ENCODE results near the gene MUS81.
"Not testable (repeated sequence)": the region's sequence is repeated elsewhere in the genome, so short reads cannot be mapped to it uniquely, and the experiment has no call there.

MUS81 gene

DNA sequence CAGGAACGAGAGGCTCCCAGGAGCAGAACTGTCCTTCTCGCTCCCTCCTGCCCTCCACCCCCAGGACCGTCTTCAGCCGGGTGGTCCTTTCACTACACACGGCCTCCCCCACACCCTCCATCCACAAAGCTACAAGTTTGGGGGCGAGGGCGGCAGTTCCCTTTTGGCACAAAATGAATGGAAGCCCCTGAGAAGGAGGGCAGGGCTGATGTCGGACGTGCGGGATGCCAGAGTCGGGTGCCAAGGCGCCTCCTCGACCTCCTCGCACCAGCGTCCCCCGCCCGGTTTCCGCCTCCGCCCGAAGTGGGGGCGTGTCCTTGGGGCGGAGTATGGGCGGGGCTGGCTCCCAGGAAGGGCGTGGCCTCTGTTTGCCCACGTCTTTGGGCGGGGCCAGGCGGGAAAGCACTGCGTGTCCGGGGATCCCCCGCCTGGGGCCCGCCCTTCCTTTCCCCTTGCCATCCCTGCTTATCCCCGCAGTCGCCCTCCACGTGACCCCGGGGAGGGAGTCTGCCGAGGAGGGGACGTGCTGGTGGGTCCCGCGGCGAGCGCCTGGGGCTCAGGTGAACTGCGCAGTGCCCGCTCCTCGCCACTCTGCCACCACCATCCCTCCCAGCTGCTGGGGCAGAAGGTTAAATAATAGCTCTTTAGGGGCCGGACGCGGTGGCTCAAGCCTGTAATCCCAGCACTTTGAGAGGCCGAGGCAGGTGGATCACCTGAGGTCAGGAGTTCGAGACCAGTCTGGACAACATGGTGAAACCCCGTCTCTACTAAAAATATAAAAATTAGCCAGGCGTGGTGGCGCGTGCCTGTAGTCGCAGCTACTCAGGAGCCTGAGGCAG is 13.3 kb downstream of the MUS81 start:
- DNase-seq = no peak

DNA sequence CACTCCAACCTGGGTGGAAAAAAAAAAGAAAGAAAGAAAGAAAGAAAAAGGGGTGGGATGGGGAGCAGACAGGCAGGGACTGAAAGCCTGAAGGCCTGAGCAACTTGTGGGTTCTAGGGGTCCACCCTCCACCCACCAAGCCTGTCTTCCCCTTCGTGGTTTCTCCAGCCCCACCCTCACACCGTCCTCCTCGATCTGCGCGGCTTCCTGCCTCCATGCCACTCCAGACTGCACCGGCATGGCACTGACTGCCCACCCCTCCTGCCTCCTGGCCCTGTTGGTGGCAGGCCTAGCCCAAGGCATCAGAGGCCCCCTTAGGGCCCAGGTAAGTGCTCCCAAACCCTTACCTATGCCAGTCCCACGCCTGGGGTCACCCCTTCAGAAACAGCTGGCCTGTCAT is 19.4 kb downstream of the MUS81 start, which contains the start of gene CTSW:
CTSW (plus strand) TSS at position 221 of the 400 bp plus-strand sequence; CDS start at position 239, 18 bp downstream.
- no peak for DNase-seq

DNA sequence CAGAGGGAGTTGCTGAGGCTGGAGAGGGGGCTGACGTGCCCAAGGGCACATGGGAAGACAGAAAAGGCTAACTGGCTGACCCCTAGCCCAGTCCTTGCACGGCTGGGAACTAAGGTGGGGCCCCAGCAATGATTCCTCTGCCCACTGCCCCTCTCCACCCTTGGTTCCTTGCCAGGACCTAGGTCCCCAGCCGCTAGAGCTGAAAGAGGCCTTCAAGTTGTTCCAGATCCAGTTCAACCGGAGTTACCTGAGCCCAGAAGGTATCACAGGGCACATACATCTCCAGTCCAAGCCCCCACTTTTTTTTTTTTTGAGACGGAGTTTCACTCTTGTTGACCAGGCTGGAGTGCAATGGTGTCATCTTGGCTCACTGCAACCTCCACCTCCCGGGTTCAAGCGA is 19.8 kb downstream of the MUS81 start:
- no peak for DNase-seq

DNA sequence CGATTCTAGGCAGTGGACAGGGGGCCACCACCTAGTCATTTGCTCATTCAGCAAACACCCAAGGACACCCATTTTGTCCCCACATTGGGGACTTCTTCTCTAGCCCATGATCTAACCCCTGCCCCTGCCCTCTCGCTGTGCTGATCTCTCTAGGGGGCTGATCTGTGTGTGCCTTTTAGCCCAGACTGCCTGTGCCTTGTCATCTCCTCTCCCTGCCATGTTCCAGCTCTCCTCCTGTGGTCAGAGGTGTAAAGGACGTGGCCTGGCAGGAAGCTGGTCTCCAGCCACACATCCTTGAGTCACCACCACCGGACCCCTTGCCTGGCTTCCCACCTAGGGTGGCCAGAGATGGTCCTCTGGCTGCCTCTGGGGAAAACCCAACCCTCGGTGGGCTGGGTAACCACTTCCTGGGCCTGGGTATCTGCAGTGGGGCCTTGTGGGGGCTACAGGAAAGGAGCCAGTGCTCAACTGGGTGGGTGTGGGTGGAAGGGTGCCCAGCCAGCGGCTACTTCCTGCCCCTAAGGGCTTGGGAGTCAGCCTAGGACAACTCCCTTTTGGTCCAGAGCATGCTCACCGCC is 20.7 kb downstream of the MUS81 start:
- no peak for DNase-seq

DNA sequence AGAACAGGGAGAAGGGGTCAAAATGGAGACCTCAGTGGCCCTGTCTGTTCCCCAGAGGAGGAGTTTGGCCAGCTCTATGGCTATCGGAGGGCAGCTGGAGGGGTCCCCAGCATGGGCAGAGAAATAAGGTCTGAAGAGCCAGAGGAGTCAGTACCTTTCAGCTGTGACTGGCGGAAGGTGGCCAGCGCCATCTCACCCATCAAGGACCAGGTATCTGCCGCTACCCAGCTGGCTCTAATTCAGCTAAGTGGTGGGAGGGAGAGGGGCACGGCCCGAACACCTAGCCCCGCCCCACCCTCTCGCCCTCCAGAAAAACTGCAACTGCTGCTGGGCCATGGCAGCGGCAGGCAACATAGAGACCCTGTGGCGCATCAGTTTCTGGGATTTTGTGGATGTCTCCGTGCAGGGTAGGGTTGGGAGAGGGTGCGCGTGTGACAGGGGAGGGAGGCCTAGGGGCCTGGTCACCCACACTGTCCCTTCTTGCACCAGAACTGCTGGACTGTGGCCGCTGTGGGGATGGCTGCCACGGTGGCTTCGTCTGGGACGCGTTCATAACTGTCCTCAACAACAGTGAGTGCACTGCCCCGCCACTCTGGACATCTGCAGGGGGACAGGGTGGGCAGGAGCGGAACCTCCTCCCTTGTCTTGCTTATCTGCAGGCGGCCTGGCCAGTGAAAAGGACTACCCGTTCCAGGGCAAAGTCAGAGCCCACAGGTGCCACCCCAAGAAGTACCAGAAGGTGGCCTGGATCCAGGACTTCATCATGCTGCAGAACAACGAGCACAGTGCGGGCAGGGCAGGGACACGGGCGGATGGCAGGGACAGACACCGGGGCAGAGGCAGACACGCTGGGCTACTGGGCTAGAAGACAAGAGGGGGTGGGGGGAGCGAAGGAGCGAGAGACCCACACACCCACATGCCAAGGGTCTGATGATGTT is 22.2 kb downstream of the MUS81 start:
- DNase-seq = no peak

DNA sequence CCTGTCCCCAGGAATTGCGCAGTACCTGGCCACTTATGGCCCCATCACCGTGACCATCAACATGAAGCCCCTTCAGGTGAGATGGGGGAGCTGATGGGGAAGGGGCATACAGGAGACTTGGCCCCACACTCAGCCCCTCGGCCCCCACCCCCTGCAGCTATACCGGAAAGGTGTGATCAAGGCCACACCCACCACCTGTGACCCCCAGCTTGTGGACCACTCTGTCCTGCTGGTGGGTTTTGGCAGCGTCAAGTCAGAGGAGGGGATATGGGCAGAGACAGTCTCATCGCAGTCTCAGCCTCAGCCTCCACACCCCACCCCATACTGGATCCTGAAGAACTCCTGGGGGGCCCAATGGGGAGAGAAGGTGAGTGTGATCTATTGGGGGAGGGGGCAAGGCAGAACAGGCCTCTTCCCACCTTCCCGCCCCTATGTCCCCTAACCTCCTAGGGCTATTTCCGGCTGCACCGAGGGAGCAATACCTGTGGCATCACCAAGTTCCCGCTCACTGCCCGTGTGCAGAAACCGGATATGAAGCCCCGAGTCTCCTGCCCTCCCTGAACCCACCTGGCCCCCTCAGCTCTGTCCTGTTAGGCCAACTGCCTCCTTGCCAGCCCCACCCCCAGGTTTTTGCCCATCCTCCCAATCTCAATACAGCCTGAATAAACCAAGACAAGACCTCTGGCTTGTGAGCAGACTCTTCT is 23.0 kb downstream of the MUS81 start:
- DNase-seq = no peak

DNA sequence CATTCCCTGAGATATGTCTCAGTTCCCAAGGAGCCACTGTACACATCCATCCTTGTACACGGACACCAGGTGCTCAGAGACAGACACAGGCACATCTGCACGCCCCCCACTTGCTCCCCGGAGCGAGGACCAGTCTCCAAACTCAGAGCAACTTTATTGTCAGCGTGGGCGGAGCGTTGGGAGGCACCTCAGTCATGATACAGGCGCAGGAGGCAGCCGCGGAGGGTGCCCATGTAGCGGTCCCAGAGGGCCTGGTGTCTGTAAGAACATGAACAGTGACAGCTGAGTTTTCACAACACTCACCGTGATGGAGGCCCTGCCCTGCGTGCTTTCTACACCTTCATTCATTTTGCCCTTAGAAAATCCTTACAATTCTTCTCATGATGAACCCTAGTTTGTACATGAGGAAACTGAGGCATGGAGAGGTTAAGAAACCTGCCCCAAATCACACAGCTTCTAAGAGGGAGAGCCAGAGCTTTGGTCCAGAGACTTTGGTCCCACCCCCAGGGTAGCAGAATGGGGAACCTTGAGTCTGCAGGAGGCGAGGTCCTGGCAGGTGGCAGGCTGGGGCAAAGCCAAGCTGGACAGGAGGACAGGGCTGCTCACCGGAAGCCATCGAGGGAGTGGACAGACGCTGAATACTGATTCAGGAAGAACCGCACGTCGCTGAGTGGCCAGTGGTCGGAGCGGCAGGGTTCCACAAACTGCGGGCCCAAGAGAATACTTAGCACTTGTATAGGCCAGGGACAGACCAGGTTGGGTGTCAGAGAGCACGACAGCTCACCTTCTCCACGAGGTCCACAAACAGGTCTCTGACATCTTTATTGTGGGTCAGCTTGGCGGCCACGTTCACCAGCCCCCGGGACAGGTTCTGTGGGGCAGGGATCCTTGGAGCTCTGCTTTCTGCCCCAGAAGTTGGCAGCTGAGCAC is 23.8 kb downstream of the MUS81 start:
- no peak for DNase-seq

DNA sequence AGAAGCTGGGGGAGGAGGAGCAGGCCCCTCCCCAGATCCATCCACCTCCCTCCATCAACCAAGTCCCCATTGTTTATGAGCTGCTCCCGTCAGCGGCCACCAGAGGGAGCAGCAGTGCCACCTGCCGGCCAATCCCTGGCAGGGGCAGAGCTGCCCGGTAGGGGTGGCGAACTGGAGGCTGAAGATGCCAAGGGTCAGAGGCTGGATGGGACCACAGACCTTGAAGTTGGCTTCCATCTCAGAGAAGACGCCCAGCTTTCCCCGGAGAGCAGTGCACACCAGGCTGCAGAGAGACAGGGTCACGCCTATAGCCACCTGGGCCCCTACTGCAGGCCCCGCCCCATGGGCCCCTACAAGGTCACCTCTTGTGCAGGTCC is 24.5 kb downstream of the MUS81 start:
- DNase-seq = no peak

DNA sequence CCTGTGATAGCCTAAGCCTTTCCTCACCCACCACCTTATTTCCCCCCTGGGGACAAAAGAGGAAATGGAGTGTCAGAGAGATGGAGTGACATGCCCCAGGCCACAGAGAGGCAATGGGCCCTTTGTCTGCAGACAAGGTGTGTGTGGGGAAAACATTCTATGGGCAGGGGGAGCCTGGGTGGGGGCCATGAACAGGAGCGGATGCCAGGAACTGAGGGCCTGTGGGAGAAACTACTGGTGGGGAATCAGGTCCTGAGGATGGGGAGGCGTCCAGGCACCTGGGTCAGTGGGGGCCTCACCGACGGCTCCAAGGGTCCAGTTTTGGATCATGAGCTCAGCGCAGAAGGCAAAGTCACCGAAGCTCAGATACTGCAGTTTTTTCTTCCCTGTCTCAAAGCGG is 25.0 kb downstream of the MUS81 start:
- DNase-seq = no peak

DNA sequence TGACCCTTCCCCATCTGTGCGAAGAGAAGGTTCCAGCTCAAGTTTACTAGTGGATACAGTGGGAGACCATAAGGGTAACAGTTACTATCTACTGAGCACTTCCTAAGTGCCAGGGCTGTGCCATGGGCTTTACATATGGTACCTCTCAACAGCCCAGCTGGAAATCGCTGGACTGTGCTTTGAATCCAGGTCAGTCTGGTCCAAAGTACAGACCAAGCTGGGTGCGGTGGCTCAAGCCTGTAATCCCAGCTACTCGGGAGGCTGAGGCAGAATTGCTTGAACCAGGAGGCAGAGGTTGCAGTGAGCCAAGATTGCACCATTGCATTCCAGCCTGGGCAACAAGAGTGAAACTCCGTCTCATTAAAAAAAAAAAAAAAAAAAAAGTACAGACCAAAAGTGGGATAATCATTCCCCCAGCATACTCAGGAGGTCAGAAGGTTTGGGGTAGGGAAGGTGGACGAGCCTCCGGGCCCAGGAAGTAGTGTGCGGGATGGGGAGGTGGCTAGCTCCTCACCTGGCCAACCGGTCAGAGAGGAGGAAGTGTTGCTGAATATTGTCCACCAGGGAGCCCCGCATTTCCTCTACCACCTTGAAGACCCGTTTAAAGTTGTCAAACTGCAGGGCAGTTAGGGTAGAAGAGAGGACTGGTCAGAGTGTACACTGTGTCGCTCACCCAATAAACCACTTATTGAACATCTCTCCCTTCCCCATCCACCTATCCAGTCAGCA is 25.7 kb downstream of the MUS81 start:
- no peak for DNase-seq

DNA sequence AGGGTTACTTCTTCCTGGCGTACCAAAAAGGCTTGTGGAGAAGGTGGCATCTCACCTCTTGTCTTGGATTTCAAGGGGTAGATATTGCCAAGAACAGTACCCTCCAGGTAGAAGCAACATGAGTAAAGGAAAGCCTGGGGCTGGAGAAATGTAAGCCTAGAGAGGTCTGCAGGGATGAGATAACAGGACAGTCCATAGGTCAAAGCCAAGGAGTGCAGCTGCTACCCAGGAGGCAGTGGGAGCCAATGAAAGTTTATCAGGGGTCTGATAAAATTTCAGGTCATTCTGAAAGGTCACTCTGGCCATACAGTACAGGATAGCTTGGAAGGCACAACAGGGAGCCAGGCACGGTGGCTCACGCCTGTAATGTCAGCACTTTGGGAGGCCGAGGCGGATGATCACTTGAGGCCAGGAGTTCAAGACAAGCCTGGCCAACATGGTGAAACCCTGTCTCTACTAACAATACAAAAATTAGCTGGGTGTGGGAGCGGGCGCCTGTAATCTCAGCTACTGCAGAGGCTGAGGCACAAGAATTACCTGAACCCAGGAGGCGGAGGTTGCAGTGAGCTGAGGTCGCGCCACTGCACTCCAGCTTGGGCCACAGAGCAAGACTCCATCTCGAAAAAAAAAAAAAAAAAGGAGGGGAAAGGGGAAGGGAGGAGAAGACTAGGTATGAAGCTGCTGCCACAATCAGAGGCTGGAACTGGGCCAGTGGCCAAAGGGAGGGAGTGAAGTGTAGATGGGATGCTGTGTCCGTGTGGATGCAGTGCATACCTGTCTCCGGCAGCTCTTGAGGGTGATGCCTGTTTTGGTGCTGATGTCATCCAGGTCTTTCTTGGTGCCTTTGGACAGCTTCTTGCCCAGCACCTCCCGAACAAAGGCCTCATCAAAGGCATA is 26.8 kb downstream of the MUS81 start:
- DNase-seq = no peak

DNA sequence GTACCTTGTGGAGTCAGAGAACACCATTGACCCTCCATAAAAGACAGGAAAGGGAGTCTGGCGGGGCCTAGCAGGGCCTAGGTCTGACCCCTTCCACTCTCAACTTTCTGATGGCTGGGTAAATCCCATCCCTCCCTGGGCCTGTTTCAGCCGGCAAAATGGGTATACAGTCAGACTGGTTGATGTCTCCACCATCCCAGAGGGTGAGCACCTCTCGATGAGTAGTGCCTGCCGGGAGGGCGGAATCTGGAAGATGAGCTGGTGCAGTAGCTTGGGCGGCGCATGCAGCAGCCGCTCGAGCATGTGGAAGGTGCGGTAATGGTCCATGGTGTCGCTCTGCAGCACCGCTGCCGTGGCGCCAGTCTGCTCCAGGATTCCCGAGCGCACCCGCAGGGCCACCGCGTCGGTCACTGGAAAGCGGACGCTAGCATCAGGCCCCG is 27.5 kb downstream of the MUS81 start:
- no peak for DNase-seq

DNA sequence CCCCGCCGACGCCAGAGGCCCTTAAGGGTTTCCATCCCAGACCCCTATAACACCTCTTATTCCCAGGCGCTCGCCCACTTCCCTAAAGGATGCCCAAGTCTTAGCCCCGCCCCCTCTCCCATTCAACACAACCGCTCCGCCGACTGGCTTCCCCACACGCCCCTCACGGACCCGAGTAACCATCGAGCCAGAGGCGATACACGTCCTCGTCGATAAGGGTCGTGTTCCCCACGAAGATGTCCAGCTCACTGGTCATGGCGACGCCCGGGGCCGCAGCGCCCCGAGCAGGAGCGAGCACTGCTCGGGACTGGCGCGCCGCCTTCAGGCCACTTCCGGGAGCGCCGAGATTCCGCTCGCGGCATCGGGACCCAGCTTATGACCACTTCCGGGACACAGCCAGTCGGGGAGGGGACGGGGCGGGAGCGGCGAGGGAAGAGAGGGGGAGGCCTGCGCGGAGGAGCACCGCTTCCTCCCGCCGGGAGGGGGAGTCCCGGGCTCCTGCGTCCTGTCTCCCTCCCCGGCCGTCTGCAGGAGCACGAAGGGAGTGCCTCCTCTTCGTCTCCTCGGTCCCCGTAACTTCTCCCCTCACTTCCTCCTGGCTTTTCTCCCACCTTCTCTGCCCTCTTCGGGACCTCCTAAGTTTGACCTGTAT is 28.1 kb downstream of the MUS81 start, which contains the start of gene FIBP:
FIBP (minus strand) TSS at position 309 of the 652 bp plus-strand sequence; CDS start at position 256, 53 bp downstream.
- no peak for DNase-seq

DNA sequence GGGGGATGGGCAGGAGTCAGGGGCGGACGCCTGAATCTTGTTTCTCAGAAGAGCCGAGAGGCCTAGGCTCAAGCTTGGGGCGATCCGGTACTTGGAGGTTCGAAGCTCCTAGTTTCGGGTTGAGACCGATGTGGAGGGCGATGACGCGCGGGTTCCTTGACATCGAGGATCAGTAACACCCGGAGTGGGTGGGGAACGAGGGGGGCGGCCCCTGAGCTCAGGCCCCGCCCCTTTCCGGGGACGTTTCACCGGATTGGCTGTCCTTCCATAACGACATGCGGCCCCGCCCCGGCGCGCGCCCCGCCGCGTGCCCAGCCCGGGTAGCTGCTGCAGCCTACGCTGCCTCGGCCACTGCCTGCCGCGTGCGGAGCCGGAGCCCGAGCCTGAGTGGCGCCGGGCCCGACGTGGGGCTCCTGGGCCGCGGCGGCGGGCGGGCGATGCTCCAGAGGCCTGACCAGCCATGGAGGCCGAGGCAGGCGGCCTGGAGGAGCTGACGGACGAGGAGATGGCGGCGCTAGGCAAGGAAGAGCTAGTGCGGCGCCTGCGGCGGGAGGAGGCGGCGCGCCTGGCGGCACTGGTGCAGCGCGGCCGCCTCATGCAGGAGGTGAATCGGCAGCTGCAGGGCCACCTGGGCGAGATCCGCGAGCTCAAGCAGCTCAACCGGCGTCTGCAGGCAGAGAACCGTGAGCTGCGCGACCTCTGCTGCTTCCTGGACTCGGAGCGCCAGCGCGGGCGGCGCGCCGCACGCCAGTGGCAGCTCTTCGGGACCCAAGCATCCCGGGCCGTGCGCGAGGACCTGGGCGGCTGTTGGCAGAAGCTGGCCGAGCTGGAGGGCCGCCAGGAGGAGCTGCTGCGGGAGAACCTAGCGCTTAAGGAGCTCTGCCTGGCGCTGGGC is 30.3 kb downstream of the MUS81 start, which contains the start of gene CCDC85B:
CCDC85B (plus strand) TSS at position 350 of the 895 bp plus-strand sequence; CDS start at position 461, 111 bp downstream.
- DNase-seq = no peak

DNA sequence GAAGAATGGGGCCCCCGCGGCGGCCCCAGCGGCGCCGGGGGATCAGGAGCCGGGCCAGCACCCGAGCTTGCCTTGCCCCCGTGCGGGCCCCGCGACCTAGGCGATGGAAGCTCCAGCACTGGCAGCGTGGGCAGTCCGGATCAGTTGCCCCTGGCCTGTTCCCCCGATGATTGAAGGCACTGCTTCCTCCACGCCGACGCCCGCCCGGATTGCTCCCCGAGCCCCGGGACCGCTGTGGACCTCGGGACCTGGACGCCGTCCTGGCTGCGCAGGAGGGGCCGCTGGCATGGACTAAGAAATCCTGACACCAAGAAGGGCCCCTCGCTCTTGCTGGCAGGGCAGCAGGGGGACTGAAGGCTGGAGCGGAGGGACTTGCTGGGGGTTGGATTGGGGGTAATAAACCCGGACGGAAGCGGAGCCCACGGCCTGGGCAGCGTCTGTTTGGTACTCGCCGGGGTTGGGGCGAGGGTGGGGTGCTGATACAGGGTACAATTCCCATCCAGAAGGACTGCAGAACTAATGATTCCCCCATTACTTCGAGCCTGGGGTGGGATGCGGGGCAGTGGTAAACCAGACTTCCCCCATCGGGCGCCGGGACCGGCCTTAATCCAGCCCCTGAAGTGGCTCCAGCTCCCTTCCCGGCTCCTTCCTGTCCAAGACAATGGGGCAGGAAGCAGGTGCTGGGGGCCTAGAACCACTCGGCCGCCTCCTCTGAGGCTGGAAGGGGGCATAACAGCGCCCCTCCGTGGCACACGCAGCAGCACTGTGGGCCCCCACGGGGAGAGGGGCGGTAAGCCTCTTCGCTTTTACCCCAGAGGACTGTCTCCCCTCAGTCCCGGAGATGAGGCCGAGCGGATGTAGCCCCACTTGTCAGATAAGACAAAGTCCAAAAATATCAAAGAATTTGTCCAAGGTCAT is 31.2 kb downstream of the MUS81 start:
- no peak for DNase-seq

DNA sequence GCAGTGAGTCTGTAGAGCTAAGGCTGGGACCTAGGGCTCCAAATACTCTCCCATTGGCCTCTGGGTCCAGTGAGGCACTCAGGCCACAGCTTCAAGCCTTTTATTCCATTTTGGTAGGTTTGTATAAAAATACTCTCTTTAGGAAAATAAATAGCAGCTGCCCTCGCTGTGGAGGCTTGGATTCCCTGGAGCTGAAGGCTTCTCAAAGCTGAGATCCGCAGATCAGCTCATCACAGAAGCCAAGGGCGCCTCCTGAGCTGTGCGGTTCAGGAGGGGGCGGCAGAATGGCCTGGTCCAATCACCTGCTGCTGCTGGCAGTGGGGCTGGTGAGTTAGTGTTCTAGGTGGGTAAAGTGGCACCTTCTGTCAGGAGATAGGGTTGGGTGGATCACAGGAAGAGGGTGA is 31.9 kb downstream of the MUS81 start:
- DNase-seq = not testable (repeated sequence)

All from cortex of kidney (tissue), 1 donor.